Central memory CD8-positive, alpha-beta T cell (primary cell): ENCODE data around the gene SCUBE1.

Experiments used
- ATAC-seq: fragments of 150-1000 bp; cut with Tn5 transposase; replicated peaks from 2 replicates; pipeline ENCODE4 v1.10.0; 2022; ENCODE audit warnings: mild to moderate bottlenecking, moderate FRiP score, moderate number of reproducible peaks; ENCODE audit not compliant: poor library complexity, severe bottlenecking; ENCODE audit errors: extremely low read depth
- DNase-seq, 2 donors: peaks; one replicate each; pipeline ENCODE4 v3.0.0; 2021; ENCODE audit warnings: low spot score in 2 of 2
- H3K27ac Mint-ChIP-seq: one replicate; pipeline ENCODE4 v1.8.0; 2022; ENCODE audit warnings: low read depth, mild to moderate bottlenecking, moderate library complexity, mixed read lengths
- H3K27me3 Mint-ChIP-seq: one replicate; pipeline ENCODE4 v1.8.0; 2022; ENCODE audit warnings: mixed read lengths
- H3K36me3 Mint-ChIP-seq: one replicate; pipeline ENCODE4 v1.8.0; 2022; ENCODE audit warnings: mild to moderate bottlenecking, moderate library complexity, mixed read lengths; ENCODE audit not compliant: insufficient read depth
- H3K4me1 Mint-ChIP-seq: one replicate; pipeline ENCODE4 v1.8.0; 2022; ENCODE audit warnings: mixed read lengths
- H3K4me3 Mint-ChIP-seq: one replicate; pipeline ENCODE4 v1.8.0; 2022; ENCODE audit warnings: mild to moderate bottlenecking, moderate library complexity, mixed read lengths
- H3K9me3 Mint-ChIP-seq: one replicate; pipeline ENCODE4 v1.8.0; 2022; ENCODE audit warnings: mixed read lengths

SCUBE1 gene

DNA sequence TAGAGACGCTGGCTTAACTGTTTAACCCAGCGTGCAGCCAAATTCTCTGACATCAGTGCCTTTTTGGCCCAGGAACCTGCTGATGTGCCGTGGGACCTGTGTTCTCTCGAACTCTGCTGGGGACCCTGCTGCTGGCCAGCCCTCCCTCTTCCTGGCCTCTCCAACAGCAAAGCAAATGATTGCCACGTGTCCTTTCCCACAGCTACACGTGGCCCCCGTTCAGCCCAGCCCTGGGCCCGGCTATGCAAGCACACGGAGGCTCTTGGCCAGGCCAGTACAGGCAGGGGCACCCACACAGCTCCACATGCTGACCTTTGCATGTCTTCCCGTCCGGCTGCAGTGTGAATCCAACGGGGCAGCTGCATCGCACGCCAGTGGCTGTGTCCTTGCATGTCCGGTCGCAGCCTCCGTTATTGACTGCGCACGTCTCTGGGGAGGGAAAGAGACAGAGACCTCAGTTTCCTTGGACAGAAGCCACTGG is 104.6 kb downstream of the SCUBE1 start:
- no peak overlapping the region for H3K27ac Mint-ChIP-seq
- H3K27me3 Mint-ChIP-seq: peaks cover 18% of the 10 kb centered on the region
- H3K4me1 Mint-ChIP-seq: no peaks in the 10 kb centered on the region
- H3K4me3 Mint-ChIP-seq: no peak overlapping the region
- DNase-seq (no peak), ATAC-seq (no peak)
- no peaks in the 10 kb centered on the region for H3K9me3 Mint-ChIP-seq
- no peaks in the 10 kb centered on the region for H3K36me3 Mint-ChIP-seq

DNA sequence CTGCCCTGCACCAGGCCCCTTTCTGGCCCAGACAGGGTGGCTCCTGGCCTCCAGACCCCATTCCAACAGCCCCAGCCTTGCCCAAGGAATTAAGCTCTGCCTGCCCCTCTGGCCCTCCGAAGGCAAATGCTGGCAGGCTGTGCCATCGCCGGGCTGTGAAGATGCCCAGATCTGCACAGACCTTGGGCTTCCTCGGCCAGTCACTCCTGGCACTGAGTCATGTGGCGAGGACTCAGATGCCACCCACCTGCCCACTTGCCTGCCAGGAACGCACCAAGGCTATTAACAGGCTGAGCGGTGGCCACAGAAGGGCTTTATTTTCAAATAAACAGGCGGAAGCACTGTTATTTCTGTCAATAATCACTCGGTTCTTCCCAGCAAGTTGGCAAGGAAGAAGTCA is 105.9 kb downstream of the SCUBE1 start:
- no peaks in the 10 kb centered on the region for H3K36me3 Mint-ChIP-seq
- no peak overlapping the region for H3K4me3 Mint-ChIP-seq
- no peaks in the 10 kb centered on the region for H3K9me3 Mint-ChIP-seq
- DNase-seq: no peak
- H3K27me3 Mint-ChIP-seq: peaks cover 24% of the 10 kb centered on the region
- no peaks in the 10 kb centered on the region for H3K4me1 Mint-ChIP-seq
- no peak overlapping the region for H3K27ac Mint-ChIP-seq
- ATAC-seq: no peak

DNA sequence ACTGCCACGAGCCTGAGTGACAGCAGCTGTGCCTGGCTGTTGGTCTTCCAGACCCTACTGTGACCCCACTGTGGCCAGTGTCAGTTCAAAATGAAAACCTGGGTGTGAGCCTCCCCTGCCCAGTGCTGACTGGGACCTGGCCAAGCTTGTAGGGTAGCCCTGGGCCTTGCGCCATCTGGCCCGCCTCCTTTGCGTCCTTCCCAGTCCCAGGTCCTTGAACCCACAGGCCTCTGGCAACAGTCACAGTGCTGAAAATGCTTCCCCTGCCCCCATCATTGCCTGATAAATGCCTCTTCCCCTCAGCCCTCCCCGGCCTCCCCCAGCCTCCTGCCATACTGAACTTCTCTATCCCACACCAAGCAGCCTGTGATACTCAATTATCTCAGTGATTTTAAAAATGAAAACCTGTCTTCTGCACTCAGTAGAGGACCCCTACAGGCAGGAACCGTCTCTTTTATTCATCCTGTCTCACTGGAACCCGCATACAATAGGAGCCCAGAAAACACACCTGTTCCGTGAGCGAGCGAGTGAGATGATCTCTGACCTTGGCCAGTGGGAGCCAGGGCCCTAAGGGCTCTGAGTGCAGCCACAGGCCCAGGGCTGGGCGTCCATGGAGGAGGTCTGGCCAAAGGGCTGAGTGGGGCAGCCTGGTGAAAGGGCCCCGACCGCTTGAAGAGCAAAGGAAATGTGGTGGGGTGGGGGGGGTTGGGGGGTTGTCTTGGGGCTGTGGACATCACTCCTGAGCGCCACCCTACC is 106.6 kb downstream of the SCUBE1 start:
- ATAC-seq (no peak), DNase-seq (no peak)
- no peaks in the 10 kb centered on the region for H3K36me3 Mint-ChIP-seq
- peak overlapping the region; percentile 62 for H3K27ac Mint-ChIP-seq
- H3K27me3 Mint-ChIP-seq: peaks cover 24% of the 10 kb centered on the region
- H3K4me3 Mint-ChIP-seq: no peak overlapping the region
- H3K9me3 Mint-ChIP-seq: no peaks in the 10 kb centered on the region
- H3K4me1 Mint-ChIP-seq: no peaks in the 10 kb centered on the region

DNA sequence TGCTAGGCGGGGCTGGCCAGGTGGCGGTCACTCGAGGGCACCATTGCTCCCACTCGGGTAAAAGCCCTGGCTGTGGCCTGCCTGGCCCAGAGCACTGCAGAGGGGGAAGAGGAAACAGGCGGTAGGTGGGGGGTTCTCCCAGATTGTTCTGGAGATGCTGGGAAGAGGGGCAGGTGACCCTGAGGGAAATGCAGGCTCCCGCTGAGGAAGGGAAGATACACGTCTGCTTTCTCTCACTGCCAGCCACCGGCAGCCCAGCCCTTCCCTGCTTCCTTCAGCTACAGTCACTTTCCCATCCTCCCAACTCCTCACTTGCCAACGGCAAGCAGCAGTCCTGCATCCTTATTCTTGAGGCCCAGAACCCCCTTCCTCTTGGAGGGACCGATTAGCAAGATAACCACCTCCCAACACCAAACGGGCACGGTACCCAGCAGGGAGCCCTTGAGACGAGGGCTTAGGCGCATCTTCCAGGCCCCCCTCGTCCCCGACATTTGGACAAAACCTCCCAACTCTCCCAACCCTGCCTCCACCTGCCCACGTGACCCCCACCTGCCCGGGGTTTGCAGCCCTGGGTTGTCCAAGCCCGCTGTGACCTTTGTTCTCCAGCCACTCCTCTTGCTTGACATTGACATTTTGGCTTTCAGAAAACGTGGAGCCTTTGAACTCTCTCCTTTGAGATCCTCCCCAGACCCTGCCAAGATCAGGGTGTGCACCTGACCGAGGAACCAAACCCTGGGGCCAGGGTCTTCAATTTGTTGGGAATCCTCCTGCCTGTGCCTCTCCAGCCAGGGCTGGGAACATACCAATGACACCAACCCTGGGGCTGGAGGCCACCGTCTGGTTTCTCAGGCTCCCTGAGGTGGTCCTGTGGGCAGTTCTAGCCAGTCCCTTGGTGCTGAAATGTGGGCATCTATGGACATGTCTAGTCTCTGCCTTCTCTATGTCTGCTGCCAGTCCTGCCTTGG is 107.4 kb downstream of the SCUBE1 start:
- H3K27ac Mint-ChIP-seq: peak overlapping the region; percentile 62
- peaks cover 32% of the 10 kb centered on the region for H3K27me3 Mint-ChIP-seq
- no peaks in the 10 kb centered on the region for H3K36me3 Mint-ChIP-seq
- no peak overlapping the region for H3K4me3 Mint-ChIP-seq
- H3K4me1 Mint-ChIP-seq: peaks cover 6% of the 10 kb centered on the region
- DNase-seq: no peak
- H3K9me3 Mint-ChIP-seq: no peaks in the 10 kb centered on the region
- no peak for ATAC-seq

DNA sequence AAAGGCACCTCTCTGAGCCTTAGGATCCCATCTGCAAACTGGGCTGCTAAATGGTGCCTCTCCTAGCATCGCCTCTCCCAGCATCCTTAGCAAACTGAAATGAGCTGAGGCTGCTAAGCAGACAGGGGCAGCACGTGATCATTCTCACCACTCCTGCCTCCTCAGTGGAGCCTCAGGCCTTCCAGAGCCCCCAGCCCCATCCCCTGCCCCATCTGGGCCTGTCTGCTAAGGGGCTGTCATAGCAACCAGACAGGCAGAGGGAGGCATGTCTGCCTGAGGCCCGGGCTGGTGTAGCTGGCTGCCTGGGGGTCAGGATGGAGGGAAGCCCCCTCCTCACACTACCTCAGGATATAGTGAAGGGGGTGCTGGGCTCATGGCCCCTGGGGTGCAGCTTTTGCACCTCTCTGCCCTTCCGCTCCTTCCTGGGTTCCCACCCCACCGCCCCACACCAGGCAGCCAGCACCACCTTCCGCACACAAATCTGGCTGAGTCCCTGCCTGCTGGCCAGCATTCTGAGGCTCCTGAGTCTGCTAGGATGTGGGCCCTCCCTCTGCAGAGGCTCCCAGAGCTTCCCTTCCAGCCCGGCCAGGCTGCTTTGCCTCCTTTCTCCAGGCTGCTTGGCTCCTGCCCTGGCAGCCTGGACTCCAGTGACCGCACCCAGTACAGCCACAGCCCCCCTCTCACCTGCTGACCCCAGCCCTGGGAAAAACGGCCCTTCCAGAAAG is 108.7 kb downstream of the SCUBE1 start:
- H3K9me3 Mint-ChIP-seq: no peaks in the 10 kb centered on the region
- no peaks in the 10 kb centered on the region for H3K36me3 Mint-ChIP-seq
- H3K27ac Mint-ChIP-seq: no peak overlapping the region
- no peak overlapping the region for H3K4me3 Mint-ChIP-seq
- H3K27me3 Mint-ChIP-seq: peaks cover 32% of the 10 kb centered on the region
- ATAC-seq (no peak), DNase-seq (no peak)
- peaks cover 6% of the 10 kb centered on the region for H3K4me1 Mint-ChIP-seq

DNA sequence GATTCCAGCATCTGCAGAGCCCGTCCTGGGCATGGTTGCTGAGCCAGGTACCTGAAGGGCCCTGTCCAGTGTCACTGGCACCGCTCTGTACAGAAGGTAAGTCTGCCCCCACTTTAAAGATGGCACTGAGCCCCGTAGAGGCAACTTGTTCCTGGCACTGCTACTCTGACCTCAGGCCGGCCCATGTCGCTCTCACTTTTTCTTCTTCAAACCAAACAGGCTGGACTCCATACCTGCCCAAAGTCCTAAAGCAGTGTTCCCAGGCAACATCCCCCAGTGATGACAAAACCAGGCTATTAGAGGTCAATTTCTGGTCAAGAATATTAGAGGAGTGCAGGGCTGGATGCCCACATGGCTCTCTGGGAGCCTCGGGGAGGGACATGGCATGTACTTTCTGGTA is 109.6 kb downstream of the SCUBE1 start:
- Mint-ChIP-seq H3K4me3 (no peak overlapping the region), H3K9me3 (no peaks in the 10 kb centered on the region), H3K27me3 (peaks cover 27% of the 10 kb centered on the region), H3K4me1 (peaks cover 6% of the 10 kb centered on the region), H3K36me3 (no peaks in the 10 kb centered on the region), H3K27ac (no peak overlapping the region)
- ATAC-seq (no peak), DNase-seq (no peak)

DNA sequence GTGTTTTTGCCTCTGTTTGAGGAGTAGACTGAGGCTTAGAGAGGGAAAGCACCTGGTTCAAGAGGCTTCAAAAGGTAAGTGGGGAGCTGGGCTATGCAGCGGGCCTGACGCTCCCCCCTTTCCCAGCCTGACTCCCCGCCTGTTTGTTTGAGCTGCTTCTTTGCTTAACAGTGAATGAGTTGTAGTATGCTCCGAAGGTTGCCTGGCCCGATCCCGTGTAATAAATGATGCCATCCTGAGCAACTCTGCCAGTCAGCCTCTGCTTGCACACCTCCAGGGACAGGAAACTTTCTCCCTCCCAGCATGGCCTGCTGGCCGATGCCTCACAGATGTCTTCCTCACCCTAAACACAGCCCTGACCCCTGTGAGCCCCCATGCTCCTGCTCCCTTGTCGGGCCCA is 110.7 kb downstream of the SCUBE1 start:
- H3K4me3 Mint-ChIP-seq: no peak overlapping the region
- no peaks in the 10 kb centered on the region for H3K36me3 Mint-ChIP-seq
- H3K4me1 Mint-ChIP-seq: peaks cover 6% of the 10 kb centered on the region
- DNase-seq: no peak
- no peak overlapping the region for H3K27ac Mint-ChIP-seq
- no peaks in the 10 kb centered on the region for H3K9me3 Mint-ChIP-seq
- no peak for ATAC-seq
- peaks cover 24% of the 10 kb centered on the region for H3K27me3 Mint-ChIP-seq

DNA sequence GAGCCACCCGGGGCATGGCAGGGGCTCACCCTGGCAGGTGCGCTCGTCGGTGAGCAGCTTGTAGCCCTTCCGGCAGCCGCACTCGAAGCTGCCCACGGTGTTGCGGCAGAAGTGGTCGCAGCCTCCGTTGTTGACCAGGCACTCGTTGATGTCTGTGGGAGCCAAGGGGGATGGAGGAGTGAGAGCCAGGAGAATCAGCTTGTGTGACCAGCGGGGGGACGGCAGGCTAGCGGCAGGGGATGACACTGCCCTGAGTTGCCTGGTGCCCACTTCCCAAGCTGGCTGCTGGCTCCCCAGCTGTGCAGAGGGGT is 111.5 kb downstream of the SCUBE1 start:
- no peak for DNase-seq
- Mint-ChIP-seq H3K27me3 (peaks cover 23% of the 10 kb centered on the region), H3K4me3 (no peak overlapping the region), H3K4me1 (peaks cover 6% of the 10 kb centered on the region), H3K27ac (no peak overlapping the region), H3K36me3 (no peaks in the 10 kb centered on the region), H3K9me3 (no peaks in the 10 kb centered on the region)
- no peak for ATAC-seq

DNA sequence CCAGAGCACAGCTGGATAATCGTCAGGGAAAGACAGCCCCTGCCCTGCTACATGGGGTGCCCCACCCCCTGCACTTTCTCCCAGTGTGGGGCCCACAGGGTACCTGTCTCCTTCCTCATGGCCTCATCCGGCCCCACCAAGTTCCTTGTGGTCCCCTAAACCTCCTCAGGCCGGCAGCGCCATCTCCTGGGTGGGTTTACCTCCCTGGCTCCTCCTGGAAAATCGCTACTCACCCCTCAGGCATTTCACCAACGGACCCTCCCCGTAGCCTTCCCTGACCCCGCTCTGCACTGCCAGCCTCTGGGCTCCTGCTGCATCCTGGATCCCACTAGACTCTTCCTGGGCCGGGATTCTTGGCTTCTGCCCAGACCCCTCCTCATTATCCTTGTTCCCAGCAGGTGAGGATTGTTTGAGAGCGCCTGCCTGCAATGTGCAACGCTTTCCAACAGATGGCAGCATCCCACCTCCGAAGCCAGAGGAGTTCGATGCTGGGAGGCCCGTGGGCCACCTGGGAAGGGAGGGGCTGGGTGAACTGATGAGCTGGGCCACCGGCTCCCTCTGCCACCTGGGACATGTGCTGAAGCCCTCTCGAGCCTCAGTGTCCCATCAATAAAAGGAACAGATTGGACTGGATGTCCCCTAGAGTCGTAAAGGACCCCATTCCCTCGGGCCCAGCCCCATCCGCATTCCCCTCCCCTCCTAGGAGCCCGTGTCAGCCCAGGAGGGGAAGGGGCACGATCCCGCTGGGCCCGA is 112.0 kb downstream of the SCUBE1 start:
- DNase-seq (peak; percentile 49), ATAC-seq (no peak)
- Mint-ChIP-seq H3K4me1 (peaks cover 6% of the 10 kb centered on the region), H3K27me3 (peaks cover 18% of the 10 kb centered on the region), H3K27ac (no peak overlapping the region), H3K9me3 (no peaks in the 10 kb centered on the region), H3K36me3 (no peaks in the 10 kb centered on the region), H3K4me3 (no peak overlapping the region)

DNA sequence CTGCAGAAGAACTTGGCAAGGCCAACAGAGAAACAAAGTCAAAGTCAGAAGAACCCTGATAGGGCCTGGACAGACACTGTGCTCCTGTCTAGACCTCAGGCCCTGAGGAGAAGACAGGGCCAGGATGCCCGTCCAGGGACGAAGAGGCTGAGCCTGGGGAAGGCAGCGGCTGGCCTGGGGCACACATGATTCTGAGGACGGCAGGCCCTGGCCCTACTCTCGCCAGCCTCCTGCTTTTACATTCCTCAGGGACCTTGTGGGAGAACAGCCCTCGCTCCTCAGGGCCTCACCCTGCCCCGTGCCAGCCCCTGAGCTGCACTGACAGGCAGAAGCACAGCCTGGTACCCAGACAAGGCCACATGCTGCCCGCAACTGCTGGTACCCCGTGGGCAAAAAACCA is 112.6 kb downstream of the SCUBE1 start:
- H3K27ac Mint-ChIP-seq: no peak overlapping the region
- no peaks in the 10 kb centered on the region for H3K9me3 Mint-ChIP-seq
- H3K4me1 Mint-ChIP-seq: peaks cover 10% of the 10 kb centered on the region
- ATAC-seq (no peak), DNase-seq (no peak)
- H3K36me3 Mint-ChIP-seq: no peaks in the 10 kb centered on the region
- peaks cover 14% of the 10 kb centered on the region for H3K27me3 Mint-ChIP-seq
- no peak overlapping the region for H3K4me3 Mint-ChIP-seq

DNA sequence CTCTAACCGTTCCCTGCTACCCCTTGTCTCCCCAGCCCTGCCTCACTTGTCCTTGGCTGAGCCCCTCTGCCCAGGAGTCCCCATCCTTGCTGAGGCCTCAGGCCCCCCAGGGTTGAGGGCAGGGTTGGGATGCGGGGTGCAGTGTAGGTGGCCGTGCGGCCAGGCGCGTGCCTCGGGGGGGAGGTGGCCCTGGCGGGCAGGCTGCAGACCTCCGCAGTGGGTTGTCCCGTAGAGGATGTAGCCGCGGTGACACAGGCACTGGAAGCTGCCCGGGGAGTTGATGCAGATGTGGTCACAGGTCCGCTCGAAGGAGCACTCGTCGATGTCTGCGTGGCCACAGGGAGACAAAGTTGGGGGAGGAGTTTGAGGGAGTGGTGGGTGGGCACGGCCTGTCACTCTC is 114.3 kb downstream of the SCUBE1 start:
- H3K9me3 Mint-ChIP-seq: no peaks in the 10 kb centered on the region
- H3K4me3 Mint-ChIP-seq: no peak overlapping the region
- H3K36me3 Mint-ChIP-seq: no peaks in the 10 kb centered on the region
- no peak overlapping the region for H3K27ac Mint-ChIP-seq
- no peak for ATAC-seq
- H3K4me1 Mint-ChIP-seq: peaks cover 10% of the 10 kb centered on the region
- no peak for DNase-seq
- peaks cover 14% of the 10 kb centered on the region for H3K27me3 Mint-ChIP-seq

DNA sequence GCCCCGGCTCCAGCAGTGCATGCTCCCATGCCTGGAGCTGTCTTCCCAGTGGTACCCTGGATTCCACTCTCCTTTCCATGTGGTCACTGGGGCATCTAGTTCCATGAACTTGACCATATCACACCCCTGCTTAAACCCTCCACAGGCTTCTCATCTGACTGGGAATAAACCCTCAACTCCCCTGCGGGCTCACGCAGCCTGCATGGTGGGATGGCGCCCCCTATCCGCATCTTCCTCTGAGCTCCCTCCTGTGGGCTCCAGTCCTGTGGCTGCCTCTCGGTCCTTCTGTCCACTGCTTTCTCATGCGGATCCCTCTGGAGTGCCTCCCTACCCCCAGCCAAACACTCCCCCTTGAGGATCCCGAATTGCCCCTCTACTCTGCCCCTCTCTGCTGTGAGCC is 114.8 kb downstream of the SCUBE1 start:
- H3K27ac Mint-ChIP-seq: no peak overlapping the region
- no peaks in the 10 kb centered on the region for H3K9me3 Mint-ChIP-seq
- no peaks in the 10 kb centered on the region for H3K36me3 Mint-ChIP-seq
- peaks cover 10% of the 10 kb centered on the region for H3K4me1 Mint-ChIP-seq
- no peak for ATAC-seq
- no peak overlapping the region for H3K4me3 Mint-ChIP-seq
- H3K27me3 Mint-ChIP-seq: peaks cover 14% of the 10 kb centered on the region
- no peak for DNase-seq
